Right kidney (tissue), 1 donor: ENCODE results near the gene TMEM121.
"Not testable (repeated sequence)": the region's sequence is repeated elsewhere in the genome, so short reads cannot be mapped to it uniquely, and the experiment has no call there.

ENCODE experiments used
- DNase-seq: peaks from one replicate; pipeline ENCODE4 v3.0.0-alpha.2; 2016

Gene TMEM121

DNA sequence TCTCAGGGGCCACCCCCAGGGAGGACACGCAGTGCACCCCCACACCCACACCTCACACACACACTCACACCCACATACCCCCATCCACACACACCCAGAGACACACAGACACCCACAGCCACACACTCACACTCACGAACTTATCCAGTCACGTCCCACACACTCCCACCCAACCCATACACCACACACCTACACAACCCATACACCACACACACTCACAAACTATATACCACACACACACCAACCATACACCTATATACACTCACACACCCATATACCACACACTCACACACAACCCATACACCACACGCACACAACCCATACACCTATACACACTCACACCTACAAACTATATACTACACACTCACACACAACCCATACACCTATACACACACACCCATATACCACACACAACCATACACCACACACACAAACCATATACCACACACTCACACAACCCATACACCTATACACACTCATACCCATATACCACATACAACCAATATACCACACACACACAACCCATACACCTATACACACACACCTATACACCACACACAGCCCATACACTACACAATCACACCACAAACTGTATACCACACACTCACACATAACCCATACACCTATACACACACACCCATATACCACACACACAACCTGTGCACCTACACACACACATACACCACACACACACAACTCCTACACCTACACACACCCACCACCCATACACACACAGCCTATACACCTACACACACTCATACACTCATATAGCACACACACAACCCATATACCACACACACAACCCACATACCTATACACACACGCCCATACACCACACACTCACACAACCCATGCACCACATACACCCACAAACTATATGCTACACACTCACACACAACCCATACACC is 42.7 kb downstream of the TMEM121 start:
- no peak for DNase-seq

GRCh38 chr14:105570482-105570881 is 44.1 kb downstream of the TMEM121 start:
- DNase-seq = no peak

DNA sequence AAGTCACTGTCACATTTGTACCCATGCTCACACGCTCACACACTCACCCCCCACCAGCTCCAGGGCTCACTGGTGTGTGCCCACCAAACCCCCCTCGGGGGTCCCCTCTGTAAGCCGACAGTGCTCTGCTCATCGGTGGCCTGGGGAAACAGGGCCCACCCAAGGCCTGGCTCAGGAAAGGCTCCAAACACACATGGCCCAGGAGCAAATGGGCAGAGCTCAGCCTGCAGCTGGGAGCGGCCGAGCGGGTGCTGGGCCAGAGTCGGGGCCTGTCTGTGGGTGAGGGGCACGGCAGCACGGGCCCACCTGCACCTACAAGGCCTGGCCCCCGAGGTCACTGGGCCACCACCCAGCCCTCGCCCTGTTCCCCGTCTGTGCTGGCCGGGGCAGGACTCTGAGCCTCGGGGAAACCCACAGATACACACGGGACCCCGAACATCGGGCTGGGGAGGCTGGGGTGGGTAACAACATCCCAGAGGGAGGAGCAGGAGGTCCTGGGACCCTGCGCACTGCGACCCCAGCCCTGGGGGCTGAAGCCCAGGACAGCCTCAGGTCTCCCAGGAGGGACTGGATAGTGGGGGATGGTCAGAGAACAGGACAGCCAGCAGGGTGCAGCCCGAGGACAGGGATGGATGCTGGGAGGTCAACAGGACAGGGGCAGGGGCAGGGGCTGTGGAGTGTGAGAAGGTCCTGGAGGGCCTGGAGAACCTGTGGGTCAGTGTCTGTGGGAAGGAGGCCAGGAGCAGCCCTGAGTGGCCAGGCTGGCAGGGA is 45.0 kb downstream of the TMEM121 start:
- not testable (repeated sequence) for DNase-seq

- not testable (repeated sequence) for DNase-seq
Observed at GRCh38 chr14:105572063-105572462, 45.7 kb downstream of the TMEM121 start.

DNA sequence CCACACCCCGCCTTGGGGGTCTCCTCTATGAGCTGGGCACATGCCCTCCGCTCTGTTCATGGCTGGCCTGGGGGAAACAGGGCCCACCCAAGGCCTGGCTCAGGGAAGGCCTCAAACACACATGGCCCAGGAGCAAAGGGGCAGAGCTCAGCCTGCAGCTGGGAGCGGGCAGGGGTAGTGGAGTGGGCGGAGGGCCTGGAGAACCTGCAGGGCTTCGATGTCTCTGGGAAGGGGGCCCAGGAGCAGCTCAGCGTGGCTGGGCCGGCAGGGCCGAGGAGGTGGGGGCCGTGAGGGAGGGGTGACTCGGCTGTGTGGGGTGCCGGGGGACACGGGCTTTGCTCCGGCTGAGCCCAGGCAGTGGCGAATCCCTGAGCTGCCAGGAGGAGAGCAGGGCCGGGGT is 47.5 kb downstream of the TMEM121 start:
- DNase-seq = not testable (repeated sequence)

DNA sequence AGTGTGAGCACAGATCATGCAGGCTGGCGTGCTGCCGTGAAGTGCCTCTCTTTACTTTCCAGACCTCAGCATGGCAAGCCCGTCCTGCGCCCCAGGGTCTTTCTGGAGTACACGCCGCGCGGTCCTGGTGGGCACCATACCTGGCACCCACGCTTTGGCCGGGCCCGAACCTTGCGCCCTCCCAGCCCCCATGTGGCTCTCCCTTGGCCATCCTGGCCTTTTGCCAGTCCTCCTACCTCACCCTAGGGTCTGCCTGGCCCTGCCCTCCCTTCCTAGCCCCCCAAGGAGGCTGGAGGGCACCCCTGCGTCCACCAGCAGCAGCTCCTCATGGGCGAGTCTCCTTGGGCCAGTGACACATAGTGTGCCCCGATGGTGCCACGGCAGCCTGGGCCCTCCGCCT is 48.0 kb downstream of the TMEM121 start:
- not testable (repeated sequence) for DNase-seq

- not testable (repeated sequence) for DNase-seq
Observed at GRCh38 chr14:105575016-105575700, 48.8 kb downstream of the TMEM121 start.

DNA sequence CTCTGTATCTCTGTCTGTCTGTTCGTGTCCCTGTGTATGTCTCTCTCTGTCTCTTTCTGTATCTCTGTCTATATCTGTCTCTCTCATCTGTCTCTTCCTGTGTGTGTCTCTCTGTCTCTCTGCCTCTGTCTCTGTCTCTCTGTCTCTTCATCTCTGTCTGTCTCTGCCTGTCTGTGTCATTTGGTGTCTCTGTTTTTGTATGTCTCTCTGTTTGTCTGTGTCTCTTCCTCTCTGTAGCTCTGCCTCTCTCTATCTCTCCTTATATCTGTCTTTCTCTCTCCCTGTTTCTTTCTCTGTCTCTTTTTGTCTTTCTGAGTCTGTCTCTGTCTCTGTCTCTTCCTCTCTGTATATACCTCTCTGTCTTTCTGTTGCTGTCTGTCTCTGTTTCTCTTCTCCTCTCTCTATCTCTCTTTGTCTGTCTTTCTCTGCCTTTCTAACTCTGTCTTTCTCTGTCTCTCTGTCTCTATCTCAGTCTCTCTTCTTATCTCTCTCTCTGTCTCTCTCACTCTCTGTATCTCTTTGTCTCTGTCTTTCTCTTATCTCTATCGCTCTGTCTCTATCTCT is 50.2 kb downstream of the TMEM121 start:
- no peak for DNase-seq

DNA sequence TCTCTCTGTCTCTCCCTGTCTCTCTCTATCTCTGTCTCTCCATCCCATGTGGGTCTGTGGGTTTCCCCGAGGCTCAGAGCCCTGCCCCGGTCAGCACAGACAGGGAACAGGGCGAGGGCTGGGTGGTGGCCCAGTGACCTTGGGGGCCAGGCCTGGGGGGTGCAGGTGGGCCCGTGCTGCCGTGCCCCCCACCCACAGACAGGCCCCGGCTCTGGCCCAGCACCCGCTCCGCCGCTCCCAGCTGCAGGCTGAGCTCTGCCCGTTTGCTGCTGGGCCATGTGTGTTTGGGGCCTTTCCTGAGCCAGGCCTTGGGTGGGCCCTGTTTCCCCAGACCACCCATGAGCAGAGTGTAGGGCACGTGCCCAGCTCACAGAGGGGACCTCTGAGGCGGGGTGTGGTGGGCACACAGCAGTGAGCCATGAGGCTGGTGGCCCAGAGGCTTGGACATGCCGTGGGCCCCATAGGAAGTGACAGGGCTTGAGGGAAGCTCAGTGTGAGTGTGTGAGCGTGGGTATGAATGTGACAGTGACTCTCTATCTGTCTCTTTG is 51.0 kb downstream of the TMEM121 start:
- no peak for DNase-seq

GRCh38 chr14:105578070-105578469 is 51.7 kb downstream of the TMEM121 start:
- DNase-seq = no peak

GRCh38 chr14:105579221-105579620 is 52.8 kb downstream of the TMEM121 start:
- DNase-seq = not testable (repeated sequence)
